WTC11 (cell line): ENCODE data around the gene PNISR. TPM values are rescaled to one million over a fixed set of nuclear protein-coding genes. Genes with fewer than 3 reads are reported as not detected.

Source experiments
- ATAC-seq: fragments of 200-7000 bp; cut with Tn5 transposase; 2 replicates; pipeline ENCODE4 v1.10.0; 2021; ENCODE audit warnings: mild to moderate bottlenecking, moderate library complexity
- CTCF ChIA-PET: fragments of 300-600 bp; sonication (Branson Sonifier 250); formaldehyde crosslinking; loops from one replicate; lab custom pipeline; 2021; ENCODE audit warnings: antibody characterized with exemption; lab: Charles Lee
- POLR2A ChIA-PET: fragments of 350-600 bp; sonication (Branson Sonifier 250); formaldehyde crosslinking; loops from one replicate; lab custom pipeline; 2021; ENCODE audit warnings: antibody characterized with exemption; lab: Charles Lee
- DNase-seq: peaks from one replicate; pipeline ENCODE4 v3.0.0; 2021; ENCODE audit warnings: low spot score
- H3K27ac Mint-ChIP-seq: 2 replicates; pipeline ENCODE4 v1.8.0; 2021; ENCODE audit warnings: mixed read lengths
- H3K27me3 Mint-ChIP-seq: 2 replicates; pipeline ENCODE4 v1.8.0; 2021; ENCODE audit warnings: low read depth, mild to moderate bottlenecking, moderate library complexity, mixed read lengths
- H3K36me3 Mint-ChIP-seq: 2 replicates; pipeline ENCODE4 v1.8.0; 2021; ENCODE audit warnings: mixed read lengths
- H3K4me1 Mint-ChIP-seq: 2 replicates; pipeline ENCODE4 v1.8.0; 2022; ENCODE audit warnings: mixed read lengths
- H3K4me3 Mint-ChIP-seq: 2 replicates; pipeline ENCODE4 v1.8.0; 2021; ENCODE audit warnings: mild to moderate bottlenecking, moderate library complexity, mixed read lengths
- H3K9me3 Mint-ChIP-seq: 2 replicates; pipeline ENCODE4 v1.8.0; 2021; ENCODE audit warnings: mixed read lengths
- ERG ChIP-seq: fragments of 250-450 bp; sonication (Bioruptor Pico); IDR thresholded peaks from 2 replicates; pipeline ENCODE4 v1.8.0; 2021; ENCODE audit warnings: mild to moderate bottlenecking
- FOXP4 ChIP-seq: sonication (generic); formaldehyde crosslinking; IDR thresholded peaks from 2 replicates; pipeline ENCODE4 v1.8.0; 2022; ENCODE audit warnings: mild to moderate bottlenecking, missing genetic modification reagents
- PRDM15 ChIP-seq: sonication (generic); formaldehyde crosslinking; IDR thresholded peaks from 2 replicates; pipeline ENCODE4 v1.8.0; 2022; ENCODE audit warnings: missing genetic modification reagents
- PRRX2 ChIP-seq: fragments of 250-450 bp; sonication (Bioruptor Pico); IDR thresholded peaks from 2 replicates; pipeline ENCODE4 v1.8.0; 2021; ENCODE audit warnings: mild to moderate bottlenecking
- SMAD3 ChIP-seq: sonication (generic); formaldehyde crosslinking; IDR thresholded peaks from 2 replicates; pipeline ENCODE4 v1.8.0; 2022; ENCODE audit warnings: missing genetic modification reagents, mild to moderate bottlenecking, borderline replicate concordance
- SOX15 ChIP-seq: fragments of 250-450 bp; sonication (Bioruptor Pico); IDR thresholded peaks from 2 replicates; pipeline ENCODE4 v1.9.0; 2021; ENCODE audit warnings: mild to moderate bottlenecking
- TEAD4 ChIP-seq: sonication (generic); formaldehyde crosslinking; IDR thresholded peaks from 2 replicates; pipeline ENCODE4 v1.8.0; 2022; ENCODE audit warnings: mild to moderate bottlenecking, missing genetic modification reagents
- ZBTB43 ChIP-seq: sonication (generic); formaldehyde crosslinking; IDR thresholded peaks from 2 replicates; pipeline ENCODE4 v1.8.1; 2023; ENCODE audit warnings: mild to moderate bottlenecking, missing genetic modification reagents
- ZNF232 ChIP-seq: sonication (generic); formaldehyde crosslinking; IDR thresholded peaks from 2 replicates; pipeline ENCODE4 v1.8.0; 2022; ENCODE audit warnings: mild to moderate bottlenecking, missing genetic modification reagents
- ZNF263 ChIP-seq: sonication (generic); formaldehyde crosslinking; IDR thresholded peaks from 2 replicates; pipeline ENCODE4 v1.8.1; 2022; ENCODE audit warnings: low read depth, mild to moderate bottlenecking, moderate library complexity, missing genetic modification reagents
- total RNA-seq: library from RNA; stranded (reverse); gene quantifications from 3 replicates; pipeline ENCODE4 v1.2.3, GENCODE V29; 2021
- TF ChIP-seq, protein P1 (sequence below): sonication (generic); formaldehyde crosslinking; IDR thresholded peaks from 2 replicates; pipeline ENCODE4 v1.8.0; 2023; ENCODE audit warnings: missing genetic modification reagents
- TF ChIP-seq, protein P2 (sequence below): sonication (generic); formaldehyde crosslinking; IDR thresholded peaks from 2 replicates; pipeline ENCODE4 v1.8.0; 2023; ENCODE audit warnings: mild to moderate bottlenecking, missing genetic modification reagents

PNISR gene
- total RNA-seq, 1 experiment from 2014 or later = 156 TPM

- ChIA-PET POLR2A (no interaction called here), CTCF (interaction anchor here (1.1 to 1.3 kb wide), 2 partner anchors 9 to 54 kb away, joined by 3 to 5 read pairs; partner anchors contain the start of gene COQ3)
- H3K9me3 Mint-ChIP-seq = no peaks in the 10 kb centered on the region
- ATAC-seq = no peak
- H3K36me3 Mint-ChIP-seq = no peaks in the 10 kb centered on the region
- H3K27ac Mint-ChIP-seq = no peak overlapping the region
- H3K4me3 Mint-ChIP-seq = no peak overlapping the region
- TF ChIP-seq, protein P1, sequence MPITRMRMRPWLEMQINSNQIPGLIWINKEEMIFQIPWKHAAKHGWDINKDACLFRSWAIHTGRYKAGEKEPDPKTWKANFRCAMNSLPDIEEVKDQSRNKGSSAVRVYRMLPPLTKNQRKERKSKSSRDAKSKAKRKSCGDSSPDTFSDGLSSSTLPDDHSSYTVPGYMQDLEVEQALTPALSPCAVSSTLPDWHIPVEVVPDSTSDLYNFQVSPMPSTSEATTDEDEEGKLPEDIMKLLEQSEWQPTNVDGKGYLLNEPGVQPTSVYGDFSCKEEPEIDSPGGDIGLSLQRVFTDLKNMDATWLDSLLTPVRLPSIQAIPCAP = no peak
- no peak for DNase-seq
- H3K27me3 Mint-ChIP-seq = no peaks in the 10 kb centered on the region
- no peaks in the 10 kb centered on the region for H3K4me1 Mint-ChIP-seq
Observed at GRCh38 chr6:99384507-99384906, 40.6 kb downstream of the PNISR start.

GRCh38 chr6:99378636-99379035 is 46.5 kb downstream of the PNISR start:
- H3K27me3 Mint-ChIP-seq = no peaks in the 10 kb centered on the region
- no peak overlapping the region for H3K27ac Mint-ChIP-seq
- no peak overlapping the region for H3K4me3 Mint-ChIP-seq
- no peaks in the 10 kb centered on the region for H3K36me3 Mint-ChIP-seq
- TF ChIP-seq ZNF232 (CRISPR knock-in tag) = no peak
- no peak for TF ChIP-seq FOXP4 (CRISPR knock-in tag)
- no peak for TF ChIP-seq ERG (CRISPR knock-in tag)
- TF ChIP-seq SMAD3 (CRISPR knock-in tag) = no peak
- TF ChIP-seq PRRX2 (CRISPR knock-in tag) = no peak
- TF ChIP-seq, protein P2, sequence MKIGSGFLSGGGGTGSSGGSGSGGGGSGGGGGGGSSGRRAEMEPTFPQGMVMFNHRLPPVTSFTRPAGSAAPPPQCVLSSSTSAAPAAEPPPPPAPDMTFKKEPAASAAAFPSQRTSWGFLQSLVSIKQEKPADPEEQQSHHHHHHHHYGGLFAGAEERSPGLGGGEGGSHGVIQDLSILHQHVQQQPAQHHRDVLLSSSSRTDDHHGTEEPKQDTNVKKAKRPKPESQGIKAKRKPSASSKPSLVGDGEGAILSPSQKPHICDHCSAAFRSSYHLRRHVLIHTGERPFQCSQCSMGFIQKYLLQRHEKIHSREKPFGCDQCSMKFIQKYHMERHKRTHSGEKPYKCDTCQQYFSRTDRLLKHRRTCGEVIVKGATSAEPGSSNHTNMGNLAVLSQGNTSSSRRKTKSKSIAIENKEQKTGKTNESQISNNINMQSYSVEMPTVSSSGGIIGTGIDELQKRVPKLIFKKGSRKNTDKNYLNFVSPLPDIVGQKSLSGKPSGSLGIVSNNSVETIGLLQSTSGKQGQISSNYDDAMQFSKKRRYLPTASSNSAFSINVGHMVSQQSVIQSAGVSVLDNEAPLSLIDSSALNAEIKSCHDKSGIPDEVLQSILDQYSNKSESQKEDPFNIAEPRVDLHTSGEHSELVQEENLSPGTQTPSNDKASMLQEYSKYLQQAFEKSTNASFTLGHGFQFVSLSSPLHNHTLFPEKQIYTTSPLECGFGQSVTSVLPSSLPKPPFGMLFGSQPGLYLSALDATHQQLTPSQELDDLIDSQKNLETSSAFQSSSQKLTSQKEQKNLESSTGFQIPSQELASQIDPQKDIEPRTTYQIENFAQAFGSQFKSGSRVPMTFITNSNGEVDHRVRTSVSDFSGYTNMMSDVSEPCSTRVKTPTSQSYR (CRISPR knock-in tag) = no peak
- TF ChIP-seq ZBTB43 (CRISPR knock-in tag) = no peak
- no peak for TF ChIP-seq SOX15
- no peak for TF ChIP-seq PRDM15 (CRISPR knock-in tag)
- no peak for TF ChIP-seq ZNF263 (CRISPR knock-in tag)
- TF ChIP-seq TEAD4 (CRISPR knock-in tag) = no peak
- no peaks in the 10 kb centered on the region for H3K9me3 Mint-ChIP-seq
- CTCF ChIA-PET = no interaction called here
- ATAC-seq (no peak), DNase-seq (no peak)
- POLR2A ChIA-PET = no interaction called here
- H3K4me1 Mint-ChIP-seq = no peaks in the 10 kb centered on the region
